Trophoblast cell (in vitro differentiated cells and primary cell): Measurements from ENCODE around the gene TASOR2.
A peak's percentile ranks its signal among the peaks of the same experiment; 100 is the strongest.

Experiments used
- DNase-seq, 2 donors: peaks; one replicate each; pipeline ENCODE4 v3.0.0-alpha.2; 2016
- H2AFZ ChIP-seq: 2 replicates; pipeline ENCODE4 v1.6.1; 2013; ENCODE audit warnings: low read length, moderate library complexity, mild to moderate bottlenecking; ENCODE audit not compliant: insufficient read depth, poor library complexity
- H2AK5ac ChIP-seq: 2 replicates; pipeline ENCODE4 v1.6.1; 2013; ENCODE audit warnings: mild to moderate bottlenecking, low read length
- H2BK120ac ChIP-seq: 2 replicates; pipeline ENCODE4 v1.6.1; 2013; ENCODE audit warnings: low read length, mild to moderate bottlenecking, moderate library complexity; ENCODE audit not compliant: insufficient read depth, poor library complexity
- H2BK12ac ChIP-seq: 2 replicates; pipeline ENCODE4 v1.6.1; 2013; ENCODE audit warnings: mild to moderate bottlenecking, low read length, moderate library complexity
- H2BK5ac ChIP-seq: 2 replicates; pipeline ENCODE4 v1.6.1; 2013; ENCODE audit warnings: low read length, low read depth, moderate library complexity, mild to moderate bottlenecking; ENCODE audit not compliant: poor library complexity
- H3K14ac ChIP-seq: 2 replicates; pipeline ENCODE4 v1.6.1; 2013; ENCODE audit warnings: mild to moderate bottlenecking, low read length
- H3K18ac ChIP-seq: 2 replicates; pipeline ENCODE4 v1.6.1; 2013; ENCODE audit warnings: mild to moderate bottlenecking, low read length
- H3K23ac ChIP-seq: 2 replicates; pipeline ENCODE4 v1.6.1; 2013; ENCODE audit warnings: low read length
- H3K27ac ChIP-seq: 2 replicates; pipeline ENCODE4 v1.5.1; 2013; ENCODE audit warnings: low read depth, mild to moderate bottlenecking, inconsistent platforms, low read length, moderate library complexity
- H3K27me3 ChIP-seq: 2 replicates; pipeline ENCODE4 v1.6.1; 2013; ENCODE audit warnings: inconsistent platforms, mild to moderate bottlenecking, low read length, moderate library complexity; ENCODE audit not compliant: insufficient read depth
- H3K36me3 ChIP-seq, 2 experiments: 1 replicate in 1 of 2; 2 replicates in 1 of 2; pipeline ENCODE4 v1.6.1; 2013; ENCODE audit warnings: low read length in 2 of 2, mild to moderate bottlenecking in 2 of 2, moderate library complexity in 1 of 2; ENCODE audit not compliant: insufficient read depth in 2 of 2, control insufficient read depth in 1 of 2
- H3K4ac ChIP-seq: 2 replicates; pipeline ENCODE4 v1.6.1; 2013; ENCODE audit warnings: low read depth, mild to moderate bottlenecking, low read length, moderate library complexity
- H3K4me1 ChIP-seq, 2 experiments: 1 replicate in 1 of 2; 2 replicates in 1 of 2; pipeline ENCODE4 v1.6.1; 2013; ENCODE audit warnings: low read length in 2 of 2, mild to moderate bottlenecking in 2 of 2, moderate library complexity in 1 of 2; ENCODE audit not compliant: insufficient read depth in 2 of 2, control insufficient read depth in 1 of 2
- H3K4me2 ChIP-seq: 2 replicates; pipeline ENCODE4 v1.6.1; 2013; ENCODE audit warnings: inconsistent platforms, mild to moderate bottlenecking, low read length, moderate library complexity
- H3K4me3 ChIP-seq: 2 replicates; pipeline ENCODE4 v1.5.1; 2013; ENCODE audit warnings: mild to moderate bottlenecking, low read depth, low read length, inconsistent platforms
- H3K79me1 ChIP-seq: one replicate; pipeline ENCODE4 v1.6.1; 2013; ENCODE audit warnings: low read length
- H3K79me2 ChIP-seq: 2 replicates; pipeline ENCODE4 v1.6.1; 2013; ENCODE audit warnings: low read length, mild to moderate bottlenecking; ENCODE audit not compliant: control insufficient read depth, insufficient read depth, poor library complexity
- H3K9ac ChIP-seq: 2 replicates; pipeline ENCODE4 v1.6.1; 2013; ENCODE audit warnings: mild to moderate bottlenecking, low read length
- H3K9me3 ChIP-seq: 2 replicates; pipeline ENCODE4 v1.6.1; 2013; ENCODE audit warnings: low read depth, mild to moderate bottlenecking, control low read depth, inconsistent platforms, low read length; ENCODE audit not compliant: insufficient read depth
- H4K12ac ChIP-seq: 2 replicates; pipeline ENCODE4 v1.6.1; 2013; ENCODE audit warnings: low read depth, mild to moderate bottlenecking, low read length, moderate library complexity
- H4K8ac ChIP-seq: 2 replicates; pipeline ENCODE4 v1.6.1; 2013; ENCODE audit warnings: low read depth, mild to moderate bottlenecking, low read length, moderate library complexity
- H4K91ac ChIP-seq: one replicate; pipeline ENCODE4 v1.6.1; 2013; ENCODE audit warnings: low read depth, mild to moderate bottlenecking, low read length, moderate library complexity
- WGBS: extraction: QIAGEN DNeasy Blood & Tissue Kit; methylation state at CpG from one replicate; pipeline ENCODE4 v1.1.7; 2013; ENCODE audit warnings: missing lambda C conversion rate; ENCODE audit not compliant: insufficient read length, insufficient coverage; ENCODE audit errors: extremely low coverage; 5-methylcytosine and 5-hydroxymethylcytosine counted together

The TASOR2 gene

DNA sequence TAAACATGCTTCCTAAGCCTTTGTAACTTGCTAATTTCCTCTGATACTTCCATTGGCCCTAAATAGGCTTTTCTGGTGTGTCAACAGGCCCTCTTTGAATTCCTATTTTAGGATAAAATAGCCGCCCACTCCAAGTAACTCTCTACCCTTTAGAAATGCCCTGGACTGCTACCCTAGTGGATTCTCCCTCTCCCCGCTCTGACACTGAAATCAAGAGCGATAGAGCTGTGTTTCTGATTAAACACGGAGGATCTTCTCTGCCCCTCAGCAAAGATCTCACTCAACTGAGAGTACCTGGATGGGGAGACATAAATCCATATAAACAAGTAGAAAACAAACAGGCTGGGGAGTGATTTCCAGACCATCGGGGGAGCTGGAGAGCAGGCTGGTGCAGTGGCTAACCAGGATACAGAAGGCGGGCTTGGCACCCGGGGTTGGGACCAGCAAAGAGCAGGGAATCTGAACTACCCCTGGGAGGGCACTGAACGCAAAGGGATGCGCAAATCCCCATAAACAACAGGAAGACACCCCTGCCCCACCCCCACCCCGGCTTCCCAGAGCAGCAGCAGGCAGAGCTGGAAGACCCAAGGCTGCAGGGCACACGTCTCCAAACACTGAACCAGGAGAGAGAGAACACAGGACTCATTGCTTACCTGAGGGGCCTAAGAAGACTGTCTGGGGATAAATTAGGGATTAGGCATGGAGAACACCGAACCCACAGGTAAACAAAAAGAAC is 20.8 kb upstream of the TASOR2 start:
- no peaks in the 10 kb centered on the region for H3K79me2 ChIP-seq
- H3K79me1 ChIP-seq, result peaks cover 3% of the 10 kb centered on the region
- no peak overlapping the region for H3K4ac ChIP-seq
- H4K12ac ChIP-seq, result no peak overlapping the region
- H2BK120ac ChIP-seq, result no peak overlapping the region
- H3K36me3 ChIP-seq, result no peaks in the 10 kb centered on the region
- H2AK5ac ChIP-seq, result no peak overlapping the region
- no peak overlapping the region for H3K27ac ChIP-seq
- H3K4me1 ChIP-seq, result peaks cover 18 to 21% of the 10 kb centered on the region in 2 experiments
- no CpG with 5 or more reads among the region's 12 CpGs for WGBS
- H3K4me2 ChIP-seq, result no peak overlapping the region
- H3K23ac ChIP-seq, result no peak overlapping the region
- no peak overlapping the region for H3K18ac ChIP-seq
- no peak overlapping the region for H4K91ac ChIP-seq
- H3K27me3 ChIP-seq, result no peaks in the 10 kb centered on the region
- H2BK12ac ChIP-seq, result no peak overlapping the region
- no peak for DNase-seq
- H2AFZ ChIP-seq, result no peak overlapping the region
- no peak overlapping the region for H3K4me3 ChIP-seq
- no peak overlapping the region for H3K9ac ChIP-seq
- H3K9me3 ChIP-seq, result no peaks in the 10 kb centered on the region
- no peak overlapping the region for H2BK5ac ChIP-seq
- no peak overlapping the region for H3K14ac ChIP-seq
- no peak overlapping the region for H4K8ac ChIP-seq

GRCh38 chr10:5665373-5666007 is 19.1 kb upstream of the TASOR2 start:
- Histone ChIP-seq H4K91ac (no peak overlapping the region), H2AFZ (peak overlapping the region; percentile 18), H3K9ac (no peak overlapping the region), H3K9me3 (no peaks in the 10 kb centered on the region), H3K79me2 (no peaks in the 10 kb centered on the region), H4K8ac (peak overlapping the region; percentile 0), H3K79me1 (peaks cover 3% of the 10 kb centered on the region), H3K23ac (no peak overlapping the region), H3K14ac (no peak overlapping the region), H2BK5ac (no peak overlapping the region), H2BK12ac (no peak overlapping the region), H3K4me2 (peak overlapping the region; percentile 95), H2AK5ac (no peak overlapping the region), H3K36me3 (no peaks in the 10 kb centered on the region), H3K27me3 (no peaks in the 10 kb centered on the region), H4K12ac (no peak overlapping the region), H3K4me3 (peak overlapping the region; percentile 92), H3K4me1 (peaks cover 4 to 7% of the 10 kb centered on the region in 2 experiments), H3K27ac (no peak overlapping the region), H2BK120ac (no peak overlapping the region), H3K18ac (no peak overlapping the region), H3K4ac (no peak overlapping the region)
- WGBS, result no CpG with 5 or more reads among the region's 9 CpGs
- DNase-seq, result peak in 1 of 2 donors; percentile 23

GRCh38 chr10:5666008-5666840 is 18.4 kb upstream of the TASOR2 start, which contains the start of gene ASB13:
Gene ASB13, minus strand, starts transcription at chr10:5666595. Its CDS starts 44 bp downstream, at chr10:5666551.
- H4K12ac ChIP-seq, result no peak within 1 kb of the TSS
- no peak within 1 kb of the TSS for H3K4ac ChIP-seq
- no peak within 1 kb of the TSS for H3K18ac ChIP-seq
- H4K91ac ChIP-seq, result peak within 1 kb of the TSS; percentile 20
- H2BK12ac ChIP-seq, result no peak within 1 kb of the TSS
- no peak within 1 kb of the TSS for H2BK5ac ChIP-seq
- H3K79me2 ChIP-seq, result no peaks in the 10 kb centered on the region
- peak within 1 kb of the TSS; percentile 95 for H3K4me2 ChIP-seq
- H2BK120ac ChIP-seq, result peak within 1 kb of the TSS; percentile 14
- peak within 1 kb of the TSS; percentile 0 for H3K14ac ChIP-seq
- peaks cover 4 to 7% of the 10 kb centered on the region in 2 experiments for H3K4me1 ChIP-seq
- H4K8ac ChIP-seq, result peak within 1 kb of the TSS; percentile 0
- peak within 1 kb of the TSS; percentile 18 for H2AFZ ChIP-seq
- peak within 1 kb of the TSS; percentile 43 for H3K9ac ChIP-seq
- DNase-seq, result peak; percentile 33 to 66
- H3K23ac ChIP-seq, result peak within 1 kb of the TSS; percentile 13
- H3K79me1 ChIP-seq, result peaks cover 3% of the 10 kb centered on the region
- no CpG with 5 or more reads among the region's 112 CpGs for WGBS
- no peak within 1 kb of the TSS for H2AK5ac ChIP-seq
- H3K9me3 ChIP-seq, result no peaks in the 10 kb centered on the region
- no peak within 1 kb of the TSS for H3K27ac ChIP-seq
- H3K36me3 ChIP-seq, result no peaks in the 10 kb centered on the region
- no peaks in the 10 kb centered on the region for H3K27me3 ChIP-seq
- peak within 1 kb of the TSS; percentile 92 for H3K4me3 ChIP-seq

- no peak overlapping the region for H4K91ac ChIP-seq
- peaks cover 3% of the 10 kb centered on the region for H3K79me1 ChIP-seq
- no CpG with 5 or more reads among the region's 15 CpGs for WGBS
- peak overlapping the region; percentile 13 for H3K23ac ChIP-seq
- peak overlapping the region; percentile 92 for H3K4me3 ChIP-seq
- no peak for DNase-seq
- no peak overlapping the region for H2BK120ac ChIP-seq
- no peaks in the 10 kb centered on the region for H3K9me3 ChIP-seq
- no peak overlapping the region for H3K9ac ChIP-seq
- H2AK5ac ChIP-seq, result no peak overlapping the region
- H2AFZ ChIP-seq, result peak overlapping the region; percentile 13
- no peak overlapping the region for H2BK5ac ChIP-seq
- no peak overlapping the region for H3K4ac ChIP-seq
- H3K79me2 ChIP-seq, result no peaks in the 10 kb centered on the region
- no peak overlapping the region for H3K14ac ChIP-seq
- H2BK12ac ChIP-seq, result no peak overlapping the region
- H3K18ac ChIP-seq, result no peak overlapping the region
- H3K4me1 ChIP-seq, result peaks cover 4 to 7% of the 10 kb centered on the region in 2 experiments
- no peaks in the 10 kb centered on the region for H3K27me3 ChIP-seq
- no peak overlapping the region for H4K12ac ChIP-seq
- H4K8ac ChIP-seq, result no peak overlapping the region
- peak overlapping the region; percentile 95 for H3K4me2 ChIP-seq
- no peaks in the 10 kb centered on the region for H3K36me3 ChIP-seq
- H3K27ac ChIP-seq, result no peak overlapping the region
Measured at GRCh38 chr10:5666841-5667630, 17.6 kb upstream of the TASOR2 start.
